Measurements from ENCODE around the gene MRPL33.

MRPL33 gene

GRCh38 chr2:27810455-27810854, 38.9 kb downstream of the MRPL33 start:
- no peak for DNase-seq

GRCh38 chr2:27811768-27812167, 40.2 kb downstream of the MRPL33 start:
- DNase-seq = no peak

- no peak for DNase-seq
Observed at GRCh38 chr2:27814758-27815157, 43.2 kb downstream of the MRPL33 start.

- DNase-seq = no peak
Observed at GRCh38 chr2:27815860-27816438, 44.4 kb downstream of the MRPL33 start.

- DNase-seq = no peak
Observed at GRCh38 chr2:27822049-27822448, 50.5 kb downstream of the MRPL33 start.

- no peak for DNase-seq
Observed at GRCh38 chr2:27823135-27823534, 51.6 kb downstream of the MRPL33 start.

- no peak for DNase-seq
Observed at GRCh38 chr2:27823569-27823968, 52.0 kb downstream of the MRPL33 start.

GRCh38 chr2:27824401-27824800, 52.9 kb downstream of the MRPL33 start:
- DNase-seq = no peak

- DNase-seq = no peak
Observed at GRCh38 chr2:27828305-27828704, 56.8 kb downstream of the MRPL33 start.

Measured in activated CD4-positive, alpha-beta T cell treated with anti-CD3 and anti-CD28 coated beads, Interleukin-2, Interleukin-6, amounts not matched to agents 100 ng/mL and 50 ng/mL, durations not matched to agents 16 hours and 8 hours (primary cell).